PC-3 (cell line): Measurements from ENCODE around the gene GZF1.

Source experiments
- CTCF ChIP-seq: fragments of 300-600 bp; sonication (generic); conservative IDR thresholded peaks from 2 replicates; pipeline ENCODE4 v1.5.1; 2017; ENCODE audit warnings: antibody characterized with exemption, low read depth, mild to moderate bottlenecking, low read length
- EZH2 ChIP-seq: fragments of 300-600 bp; sonication (generic); IDR thresholded peaks from one replicate; pipeline ENCODE4 v1.6.1; 2017; ENCODE audit warnings: antibody characterized with exemption, mild to moderate bottlenecking, low read length; ENCODE audit not compliant: unreplicated experiment

GRCh38 chr20:23415959-23416583, 54.1 kb downstream of the GZF1 start:
- TF ChIP-seq CTCF (no peak), EZH2 (no peak)
